NCI-H2196 (cell line): Measurements from ENCODE around the gene VRK3.
"Not testable (repeated sequence)": the region's sequence is repeated elsewhere in the genome, so short reads cannot be mapped to it uniquely, and the experiment has no call there.

Experiments used
- DNase-seq: peaks from one replicate; lab custom pipeline; 2025; ENCODE audit not compliant: unreplicated experiment; lab: John Stamatoyannopoulos, UW

VRK3 gene

GRCh38 chr19:49958596-49958995 lies 66.6 kb downstream of the VRK3 start:
- not testable (repeated sequence) for DNase-seq

- not testable (repeated sequence) for DNase-seq
These were observed 67.0 kb downstream of the VRK3 start for GRCh38 chr19:49958144-49958543.

- DNase-seq = no peak
These were observed 67.8 kb downstream of the VRK3 start for GRCh38 chr19:49957262-49957915.

- DNase-seq = no peak
These were observed 69.1 kb downstream of the VRK3 start for GRCh38 chr19:49956115-49956495.

- no peak for DNase-seq
These were observed 70.2 kb downstream of the VRK3 start for GRCh38 chr19:49954933-49955332.

GRCh38 chr19:49954092-49954829 lies 70.9 kb downstream of the VRK3 start:
- DNase-seq = no peak

GRCh38 chr19:49953416-49953815 lies 71.8 kb downstream of the VRK3 start:
- DNase-seq = no peak

- DNase-seq = no peak
These were observed 72.3 kb downstream of the VRK3 start for GRCh38 chr19:49952906-49953305.

GRCh38 chr19:49952479-49952836 lies 72.7 kb downstream of the VRK3 start:
- DNase-seq = no peak

- DNase-seq = no peak
These were observed 73.2 kb downstream of the VRK3 start for GRCh38 chr19:49951806-49952478.

GRCh38 chr19:49950956-49951526 lies 74.1 kb downstream of the VRK3 start:
- no peak for DNase-seq

GRCh38 chr19:49950590-49950948 lies 74.6 kb downstream of the VRK3 start:
- no peak for DNase-seq

GRCh38 chr19:49949742-49950589 lies 75.2 kb downstream of the VRK3 start:
- no peak for DNase-seq

- DNase-seq = no peak
These were observed 78.8 kb downstream of the VRK3 start for GRCh38 chr19:49946415-49946814.

GRCh38 chr19:49944567-49944966 lies 80.6 kb downstream of the VRK3 start:
- not testable (repeated sequence) for DNase-seq

GRCh38 chr19:49940482-49940791 lies 84.7 kb downstream of the VRK3 start:
- DNase-seq = no peak

- DNase-seq = no peak
These were observed 85.3 kb downstream of the VRK3 start for GRCh38 chr19:49939721-49940481.

GRCh38 chr19:49938662-49939061 lies 86.5 kb downstream of the VRK3 start:
- DNase-seq = no peak

- peak; percentile 86 for DNase-seq
These were observed 87.3 kb downstream of the VRK3 start for GRCh38 chr19:49937750-49938381.

- no peak for DNase-seq
These were observed 88.6 kb downstream of the VRK3 start for GRCh38 chr19:49936549-49936948.
